Mucosa of rectum (tissue), 2 donors: ENCODE results near the gene CREBBP.
"Not testable (repeated sequence)": the region's sequence is repeated elsewhere in the genome, so short reads cannot be mapped to it uniquely, and the experiment has no call there.

Experiments used
- H3K27ac ChIP-seq, 2 donors: one replicate each; pipeline ENCODE4 v1.7.0; 2013; ENCODE audit warnings: inconsistent platforms in 2 of 2, low read depth in 2 of 2, low read length in 2 of 2
- H3K27me3 ChIP-seq, 2 donors: one replicate each; pipeline ENCODE4 v1.7.0; 2013; ENCODE audit warnings: low read length in 2 of 2; ENCODE audit not compliant: control insufficient read depth in 2 of 2, insufficient read depth in 2 of 2
- H3K36me3 ChIP-seq, 2 donors: one replicate each; pipeline ENCODE4 v1.7.0; 2013; ENCODE audit warnings: low read length in 2 of 2; ENCODE audit not compliant: control insufficient read depth in 2 of 2, insufficient read depth in 2 of 2
- H3K4me1 ChIP-seq, 2 donors: one replicate each; pipeline ENCODE4 v1.7.0; 2013; ENCODE audit warnings: low read length in 2 of 2, mild to moderate bottlenecking in 1 of 2; ENCODE audit not compliant: control insufficient read depth in 2 of 2, insufficient read depth in 2 of 2
- H3K4me3 ChIP-seq, 2 donors: one replicate each; pipeline ENCODE4 v1.7.0; 2013; ENCODE audit warnings: low read length in 2 of 2
- H3K9ac ChIP-seq, 2 donors: one replicate each; pipeline ENCODE4 v1.7.0; 2013; ENCODE audit warnings: low read length in 2 of 2, low read depth in 1 of 2, mild to moderate bottlenecking in 1 of 2
- H3K9me3 ChIP-seq, 2 donors: one replicate each; pipeline ENCODE4 v1.7.0; 2013; ENCODE audit warnings: low read length in 2 of 2; ENCODE audit not compliant: control insufficient read depth in 2 of 2
- donor health status: healthy.
- donor health status: Normal muscosa, but diverticular disease.

CREBBP gene

GRCh38 chr16:3909791-3910583 lies 29.5 kb upstream of the CREBBP start:
- Histone ChIP-seq H3K27ac (no peak overlapping the region), H3K4me3 (no peak overlapping the region), H3K9ac (no peak overlapping the region), H3K4me1 (no peaks in the 10 kb centered on the region), H3K27me3 (no peaks in the 10 kb centered on the region), H3K9me3 (no peaks in the 10 kb centered on the region), H3K36me3 (no peaks in the 10 kb centered on the region)

GRCh38 chr16:3908951-3909437 lies 28.5 kb upstream of the CREBBP start:
- Histone ChIP-seq H3K27ac (no peak overlapping the region), H3K27me3 (no peaks in the 10 kb centered on the region), H3K4me1 (no peaks in the 10 kb centered on the region), H3K4me3 (no peak overlapping the region), H3K36me3 (no peaks in the 10 kb centered on the region), H3K9me3 (no peaks in the 10 kb centered on the region), H3K9ac (no peak overlapping the region)

GRCh38 chr16:3907586-3907985 lies 27.1 kb upstream of the CREBBP start:
- no peaks in the 10 kb centered on the region for H3K27me3 ChIP-seq
- no peak overlapping the region for H3K4me3 ChIP-seq
- H3K4me1 ChIP-seq = no peaks in the 10 kb centered on the region
- H3K27ac ChIP-seq = no peak overlapping the region
- no peaks in the 10 kb centered on the region for H3K9me3 ChIP-seq
- no peaks in the 10 kb centered on the region for H3K36me3 ChIP-seq
- H3K9ac ChIP-seq = no peak overlapping the region

GRCh38 chr16:3906363-3906762 lies 25.9 kb upstream of the CREBBP start:
- H3K9ac ChIP-seq = no peak overlapping the region
- no peak overlapping the region for H3K27ac ChIP-seq
- no peaks in the 10 kb centered on the region for H3K9me3 ChIP-seq
- H3K27me3 ChIP-seq = no peaks in the 10 kb centered on the region
- no peaks in the 10 kb centered on the region for H3K36me3 ChIP-seq
- H3K4me3 ChIP-seq = no peak overlapping the region
- no peaks in the 10 kb centered on the region for H3K4me1 ChIP-seq

- Histone ChIP-seq H3K4me3 (no peak overlapping the region), H3K27me3 (no peaks in the 10 kb centered on the region), H3K9me3 (no peaks in the 10 kb centered on the region), H3K4me1 (no peaks in the 10 kb centered on the region), H3K27ac (no peak overlapping the region), H3K9ac (no peak overlapping the region), H3K36me3 (no peaks in the 10 kb centered on the region)
Measured at GRCh38 chr16:3904875-3905274, 24.4 kb upstream of the CREBBP start.

- Histone ChIP-seq H3K36me3 (no peaks in the 10 kb centered on the region), H3K9ac (no peak overlapping the region), H3K9me3 (no peaks in the 10 kb centered on the region), H3K4me1 (no peaks in the 10 kb centered on the region), H3K27ac (no peak overlapping the region), H3K27me3 (no peaks in the 10 kb centered on the region), H3K4me3 (no peak overlapping the region)
Measured at GRCh38 chr16:3890091-3890490, 9.6 kb upstream of the CREBBP start.

GRCh38 chr16:3889059-3889458 lies 8.5 kb upstream of the CREBBP start:
- Histone ChIP-seq H3K9me3 (no peaks in the 10 kb centered on the region), H3K27ac (no peak overlapping the region), H3K4me1 (no peaks in the 10 kb centered on the region), H3K27me3 (no peaks in the 10 kb centered on the region), H3K4me3 (no peak overlapping the region), H3K36me3 (no peaks in the 10 kb centered on the region), H3K9ac (no peak overlapping the region)

- not testable (repeated sequence) for H3K27ac ChIP-seq, H3K9me3 ChIP-seq, H3K9ac ChIP-seq, H3K4me3 ChIP-seq, H3K4me1 ChIP-seq, H3K36me3 ChIP-seq, H3K27me3 ChIP-seq
Measured at GRCh38 chr16:3885999-3886398, 5.5 kb upstream of the CREBBP start.

- Histone ChIP-seq H3K9me3 (no peaks in the 10 kb centered on the region), H3K9ac (no peak overlapping the region)
Measured at GRCh38 chr16:3884398-3884797, 3.9 kb upstream of the CREBBP start.

GRCh38 chr16:3882531-3882930 lies 2.0 kb upstream of the CREBBP start:
- Histone ChIP-seq H3K9me3 (no peaks in the 10 kb centered on the region), H3K36me3 (no peaks in the 10 kb centered on the region), H3K4me3 (no peak overlapping the region)

More at GRCh38 chr16:3884398-3884797, 3.9 kb upstream of the CREBBP start:
- no peak overlapping the region for H3K27ac ChIP-seq
- H3K4me3 ChIP-seq = no peak overlapping the region
- H3K27me3 ChIP-seq = no peaks in the 10 kb centered on the region
- H3K4me1 ChIP-seq = peaks cover 0 to 6% of the 10 kb centered on the region in 2 donors
- no peaks in the 10 kb centered on the region for H3K36me3 ChIP-seq

More at GRCh38 chr16:3882531-3882930, 2.0 kb upstream of the CREBBP start:
- Histone ChIP-seq H3K9ac (no peak overlapping the region), H3K27me3 (no peaks in the 10 kb centered on the region), H3K27ac (no peak overlapping the region), H3K4me1 (peaks cover 3 to 16% of the 10 kb centered on the region in 2 donors)
